ENCODE data around the gene AGPAT3.

The AGPAT3 gene

GRCh38 chr21:43981151-43981870, 116.3 kb downstream of the AGPAT3 start:
- no peak for TF ChIP-seq CTCF (IDR thresholded peaks at IDR 0.05)
- Mint-ChIP-seq H3K4me3 (no peak overlapping the region), H3K4me1 (peaks cover 61% of the 10 kb centered on the region), H3K27me3 (ENCODE audit: low read depth, poor library complexity) (peaks cover 23% of the 10 kb centered on the region), H3K27ac (peak overlapping the region; percentile 92), H3K36me3 (ENCODE audit: low read depth) (no peaks in the 10 kb centered on the region), H3K9me3 (no peaks in the 10 kb centered on the region)
- no peak for DNase-seq

GRCh38 chr21:43981871-43982210, 116.8 kb downstream of the AGPAT3 start:
- Mint-ChIP-seq H3K4me1 (peaks cover 66% of the 10 kb centered on the region), H3K27me3 (ENCODE audit: low read depth, poor library complexity) (peaks cover 28% of the 10 kb centered on the region), H3K4me3 (peak overlapping the region; percentile 27), H3K36me3 (ENCODE audit: low read depth) (no peaks in the 10 kb centered on the region), H3K27ac (peak overlapping the region; percentile 91), H3K9me3 (no peaks in the 10 kb centered on the region)
- TF ChIP-seq CTCF (IDR thresholded peaks at IDR 0.05), result no peak
- DNase-seq, result no peak

GRCh38 chr21:43982489-43983078, 117.6 kb downstream of the AGPAT3 start:
- no peaks in the 10 kb centered on the region for H3K36me3 Mint-ChIP-seq (ENCODE audit: low read depth)
- H3K4me3 Mint-ChIP-seq, result no peak overlapping the region
- H3K9me3 Mint-ChIP-seq, result no peaks in the 10 kb centered on the region
- no peak for TF ChIP-seq CTCF (IDR thresholded peaks at IDR 0.05)
- H3K4me1 Mint-ChIP-seq, result peaks cover 72% of the 10 kb centered on the region
- no peak for DNase-seq
- peaks cover 24% of the 10 kb centered on the region for H3K27me3 Mint-ChIP-seq (ENCODE audit: low read depth, poor library complexity)
- peak overlapping the region; percentile 91 for H3K27ac Mint-ChIP-seq

GRCh38 chr21:43983390-43983789, 118.4 kb downstream of the AGPAT3 start:
- Mint-ChIP-seq H3K4me1 (peaks cover 72% of the 10 kb centered on the region), H3K27ac (no peak overlapping the region), H3K4me3 (no peak overlapping the region), H3K36me3 (ENCODE audit: low read depth) (no peaks in the 10 kb centered on the region), H3K9me3 (no peaks in the 10 kb centered on the region), H3K27me3 (ENCODE audit: low read depth, poor library complexity) (peaks cover 25% of the 10 kb centered on the region)
- TF ChIP-seq CTCF (IDR thresholded peaks at IDR 0.05), result no peak
- no peak for DNase-seq

GRCh38 chr21:43983860-43984420, 118.9 kb downstream of the AGPAT3 start:
- Mint-ChIP-seq H3K4me3 (no peak overlapping the region), H3K27me3 (ENCODE audit: low read depth, poor library complexity) (peaks cover 25% of the 10 kb centered on the region), H3K9me3 (no peaks in the 10 kb centered on the region), H3K27ac (peak overlapping the region; percentile 92), H3K4me1 (peaks cover 72% of the 10 kb centered on the region), H3K36me3 (ENCODE audit: low read depth) (no peaks in the 10 kb centered on the region)
- no peak for TF ChIP-seq CTCF (IDR thresholded peaks at IDR 0.05)
- no peak for DNase-seq
